Measurements from ENCODE around the gene SLC34A1. TPM values are rescaled to one million over a fixed set of nuclear protein-coding genes. Genes with fewer than 3 reads are reported as not detected.
A peak's percentile ranks its signal among the peaks of the same experiment; 100 is the strongest.

SLC34A1 gene
- total and polyA plus RNA-seq, 2 donors (not counting 1 experiment from before 2014, with no cell fraction given): 0.06 TPM; not detected in 1

GRCh38 chr5:177392765-177393164 is 8.5 kb downstream of the SLC34A1 start:
- no peaks in the 10 kb centered on the region for H3K9me3 Mint-ChIP-seq (ENCODE audit: insufficient read depth)
- no peak overlapping the region for H3K4me2 ChIP-seq (replicated peaks; ENCODE audit: low read depth, low read length, poor library complexity, severe bottlenecking)
- ChIA-PET POLR2A (no interaction called here), CTCF (interaction anchor here (0.8 to 10.1 kb wide), 6 partner anchors 11 to 80 kb away, joined by 3 to 186 read pairs (median 3); partner anchors contain the start of gene PFN3)
- H3K27me3 ChIP-seq (replicated peaks in 1 of 4; ENCODE audit: control extremely low read depth in 1 of 4, control insufficient read depth in 3 of 4, insufficient read depth in 4 of 4, low read length in 3 of 4): no peaks in the 10 kb centered on the region
- intact Hi-C loops (cut with micrococcal nuclease): no loop called here
- DNase-seq (no peak), ATAC-seq (ENCODE audit: low read depth) (no peak)
- no peak overlapping the region for H2AFZ ChIP-seq (ENCODE audit: insufficient read depth, low read depth, low read length, poor library complexity, severe bottlenecking)
- H3K4me1 ChIP-seq (ENCODE audit: control insufficient read depth in 2 of 2, insufficient read depth in 2 of 2, low read length in 2 of 2): peaks cover 14 to 24% of the 10 kb centered on the region in 2 donors
- H3K27ac Mint-ChIP-seq: peak overlapping the region; percentile 1
- no peak overlapping the region for H3K4me3 Mint-ChIP-seq
- H4K20me1 ChIP-seq (ENCODE audit: control insufficient read depth, insufficient read depth, low read length, poor library complexity, severe bottlenecking): no peaks in the 10 kb centered on the region
- no peak overlapping the region for H3K27ac ChIP-seq (ENCODE audit: low read length in 2 of 2)
- no peaks in the 10 kb centered on the region for H3K79me2 ChIP-seq (ENCODE audit: control insufficient read depth, insufficient read depth, low read length)
- H3K36me3 ChIP-seq (replicated peaks in 1 of 2; ENCODE audit: control extremely low read depth in 1 of 2, control insufficient read depth in 1 of 2, extremely low read depth in 1 of 2, insufficient read depth in 2 of 2, low read length in 1 of 2): no peaks in the 10 kb centered on the region
- H3K9ac ChIP-seq (ENCODE audit: low read length): no peak overlapping the region
- H3K4me1 Mint-ChIP-seq: peaks cover 24% of the 10 kb centered on the region
- no peaks in the 10 kb centered on the region for H3K9me3 ChIP-seq (ENCODE audit: control extremely low read depth in 1 of 3, control insufficient read depth in 2 of 3, insufficient read depth in 1 of 3, low read length in 2 of 3)
- 17% methylated on average over 4 of the region's 5 CpGs for WGBS (ENCODE audit: insufficient coverage)
- no peak overlapping the region for H3K4me3 ChIP-seq (ENCODE audit: control extremely low read depth in 1 of 5, extremely low read depth in 1 of 5, insufficient read depth in 1 of 5, low read depth in 2 of 5, low read length in 4 of 5)
- TF ChIP-seq EZH2 (IDR thresholded peaks at IDR 0.05; ENCODE audit: borderline replicate concordance, insufficient read depth, low read depth, low read length, poor library complexity, severe bottlenecking) (no peak), CTCF (IDR thresholded peaks at IDR 0.05) (no peak)
- peaks cover 3% of the 10 kb centered on the region for H3K27me3 Mint-ChIP-seq

DNA sequence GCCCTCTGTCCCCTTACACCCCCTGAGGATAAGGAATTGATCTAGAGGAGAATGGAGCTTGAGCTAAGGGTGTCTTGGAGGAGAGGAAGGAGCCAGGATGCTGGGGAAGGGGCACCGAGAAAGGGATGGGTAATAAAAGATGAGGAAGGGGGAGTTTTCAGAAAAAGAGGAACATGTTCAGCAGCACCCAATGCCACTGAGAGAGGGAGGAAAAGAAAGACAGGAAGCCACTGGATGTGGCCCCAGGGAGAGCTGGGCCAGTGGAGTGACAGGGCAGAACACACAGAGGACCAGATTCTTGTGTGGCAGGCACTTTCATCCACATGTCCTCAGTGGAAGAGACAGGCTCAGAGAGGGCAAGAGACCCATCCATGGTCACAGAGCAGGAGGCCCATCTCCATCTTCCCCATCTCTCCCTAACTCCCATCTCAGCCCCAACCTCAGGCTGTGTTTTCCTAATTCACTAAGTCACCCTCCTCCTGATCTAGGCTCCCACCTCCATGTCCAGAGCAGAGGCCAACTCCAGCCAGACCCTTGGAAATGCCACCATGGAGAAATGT is 9.1 kb downstream of the SLC34A1 start:
- H3K27ac Mint-ChIP-seq: peak overlapping the region; percentile 1

More for the DNA sequence above, 9.1 kb downstream of the SLC34A1 start:
- DNase-seq: no peak
- Mint-ChIP-seq H3K27me3 (peaks cover 3% of the 10 kb centered on the region), H3K4me3 (no peak overlapping the region), H3K4me1 (peaks cover 23% of the 10 kb centered on the region), H3K9me3 (ENCODE audit: insufficient read depth) (no peaks in the 10 kb centered on the region)
- Histone ChIP-seq H3K36me3 (replicated peaks in 1 of 2; ENCODE audit: control extremely low read depth in 1 of 2, control insufficient read depth in 1 of 2, extremely low read depth in 1 of 2, insufficient read depth in 2 of 2, low read length in 1 of 2) (no peaks in the 10 kb centered on the region), H3K4me3 (ENCODE audit: control extremely low read depth in 1 of 5, extremely low read depth in 1 of 5, insufficient read depth in 1 of 5, low read depth in 2 of 5, low read length in 4 of 5) (no peak overlapping the region), H3K4me1 (ENCODE audit: control insufficient read depth in 2 of 2, insufficient read depth in 2 of 2, low read length in 2 of 2) (peaks cover 14 to 24% of the 10 kb centered on the region in 2 donors), H4K20me1 (ENCODE audit: control insufficient read depth, insufficient read depth, low read length, poor library complexity, severe bottlenecking) (no peaks in the 10 kb centered on the region), H3K79me2 (ENCODE audit: control insufficient read depth, insufficient read depth, low read length) (no peaks in the 10 kb centered on the region), H2AFZ (ENCODE audit: insufficient read depth, low read depth, low read length, poor library complexity, severe bottlenecking) (no peak overlapping the region), H3K27ac (ENCODE audit: low read length in 2 of 2) (no peak overlapping the region), H3K9ac (ENCODE audit: low read length) (no peak overlapping the region), H3K9me3 (ENCODE audit: control extremely low read depth in 1 of 3, control insufficient read depth in 2 of 3, insufficient read depth in 1 of 3, low read length in 2 of 3) (no peaks in the 10 kb centered on the region), H3K27me3 (replicated peaks in 1 of 4; ENCODE audit: control extremely low read depth in 1 of 4, control insufficient read depth in 3 of 4, insufficient read depth in 4 of 4, low read length in 3 of 4) (no peaks in the 10 kb centered on the region), H3K4me2 (replicated peaks; ENCODE audit: low read depth, low read length, poor library complexity, severe bottlenecking) (no peak overlapping the region)
- ATAC-seq (ENCODE audit: low read depth): no peak
- intact Hi-C loops (cut with micrococcal nuclease): no loop called here
- ChIA-PET POLR2A (no interaction called here), CTCF (interaction anchor here (1.1 to 10.1 kb wide), 4 partner anchors 10 to 74 kb away, joined by 3 to 186 read pairs (median 74); partner anchors contain the start of gene PFN3)
- WGBS (ENCODE audit: insufficient coverage): 8% methylated on average over 1 of the region's 1 CpG
- no peak for TF ChIP-seq CTCF (IDR thresholded peaks at IDR 0.05)
- no peak for TF ChIP-seq EZH2 (IDR thresholded peaks at IDR 0.05; ENCODE audit: borderline replicate concordance, insufficient read depth, low read depth, low read length, poor library complexity, severe bottlenecking)
